Thyroid gland (tissue), 4 donors: ENCODE data around the gene GLP1R.

Experiments used
- POLR2A ChIP-seq, 2 donors: fragments of 450-650 bp; IDR thresholded peaks; one replicate each; pipeline ENCODE4 v1.6.1; 2017; ENCODE audit warnings: antibody characterized with exemption in 2 of 2, mild to moderate bottlenecking in 2 of 2, moderate library complexity in 1 of 2
- TF ChIP-seq, protein P1 (sequence below), 6 experiments: fragments of 200-600 bp in 3 of 6; fragments of 450-650 bp in 3 of 6; sonication (generic) in 3 of 6; IDR thresholded peaks; one replicate each; pipeline ENCODE4 v1.5.1; 2016 to 2019; ENCODE audit warnings: antibody characterized with exemption in 6 of 6, mild to moderate bottlenecking in 2 of 6, inconsistent platforms in 1 of 6, moderate library complexity in 1 of 6

DNA sequence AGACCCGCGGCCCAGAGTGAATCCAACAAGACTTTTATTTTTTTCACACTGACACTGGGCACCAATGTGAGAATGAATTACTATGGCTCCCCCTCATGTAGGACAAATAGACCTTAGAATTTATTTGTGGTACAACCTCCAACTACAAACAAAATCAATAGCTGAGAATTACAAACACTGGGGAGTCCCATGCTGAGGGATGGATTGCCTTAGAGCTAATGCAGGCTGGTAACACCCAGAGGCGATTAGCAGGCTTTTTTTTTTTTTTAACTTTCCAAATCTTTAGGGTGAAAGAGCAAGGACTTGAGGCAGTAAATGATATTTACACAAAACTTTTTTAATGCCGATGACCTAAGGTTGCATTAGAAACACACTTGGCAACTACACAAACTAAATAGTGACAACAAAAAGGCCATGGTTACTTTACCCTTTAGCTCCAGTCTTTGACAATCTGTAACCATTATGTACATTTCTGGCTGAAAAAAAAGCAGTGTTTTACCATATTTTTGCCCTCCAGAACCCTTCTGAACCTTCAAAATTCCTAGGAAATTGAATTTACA lies 44.6 kb downstream of the GLP1R start:
- TF ChIP-seq, protein P1, sequence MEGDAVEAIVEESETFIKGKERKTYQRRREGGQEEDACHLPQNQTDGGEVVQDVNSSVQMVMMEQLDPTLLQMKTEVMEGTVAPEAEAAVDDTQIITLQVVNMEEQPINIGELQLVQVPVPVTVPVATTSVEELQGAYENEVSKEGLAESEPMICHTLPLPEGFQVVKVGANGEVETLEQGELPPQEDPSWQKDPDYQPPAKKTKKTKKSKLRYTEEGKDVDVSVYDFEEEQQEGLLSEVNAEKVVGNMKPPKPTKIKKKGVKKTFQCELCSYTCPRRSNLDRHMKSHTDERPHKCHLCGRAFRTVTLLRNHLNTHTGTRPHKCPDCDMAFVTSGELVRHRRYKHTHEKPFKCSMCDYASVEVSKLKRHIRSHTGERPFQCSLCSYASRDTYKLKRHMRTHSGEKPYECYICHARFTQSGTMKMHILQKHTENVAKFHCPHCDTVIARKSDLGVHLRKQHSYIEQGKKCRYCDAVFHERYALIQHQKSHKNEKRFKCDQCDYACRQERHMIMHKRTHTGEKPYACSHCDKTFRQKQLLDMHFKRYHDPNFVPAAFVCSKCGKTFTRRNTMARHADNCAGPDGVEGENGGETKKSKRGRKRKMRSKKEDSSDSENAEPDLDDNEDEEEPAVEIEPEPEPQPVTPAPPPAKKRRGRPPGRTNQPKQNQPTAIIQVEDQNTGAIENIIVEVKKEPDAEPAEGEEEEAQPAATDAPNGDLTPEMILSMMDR (IDR thresholded peaks at IDR 0.05), result no peak
- no peak for TF ChIP-seq POLR2A (IDR thresholded peaks at IDR 0.05)
